Measurements from ENCODE around the gene RSPH9. TPM values are rescaled to one million over a fixed set of nuclear protein-coding genes. Genes with fewer than 3 reads are reported as not detected.
"Not testable (repeated sequence)": the region's sequence is repeated elsewhere in the genome, so short reads cannot be mapped to it uniquely, and the experiment has no call there.

Gene RSPH9
- total RNA-seq, 1 experiment from 2014 or later, result not detected

DNA sequence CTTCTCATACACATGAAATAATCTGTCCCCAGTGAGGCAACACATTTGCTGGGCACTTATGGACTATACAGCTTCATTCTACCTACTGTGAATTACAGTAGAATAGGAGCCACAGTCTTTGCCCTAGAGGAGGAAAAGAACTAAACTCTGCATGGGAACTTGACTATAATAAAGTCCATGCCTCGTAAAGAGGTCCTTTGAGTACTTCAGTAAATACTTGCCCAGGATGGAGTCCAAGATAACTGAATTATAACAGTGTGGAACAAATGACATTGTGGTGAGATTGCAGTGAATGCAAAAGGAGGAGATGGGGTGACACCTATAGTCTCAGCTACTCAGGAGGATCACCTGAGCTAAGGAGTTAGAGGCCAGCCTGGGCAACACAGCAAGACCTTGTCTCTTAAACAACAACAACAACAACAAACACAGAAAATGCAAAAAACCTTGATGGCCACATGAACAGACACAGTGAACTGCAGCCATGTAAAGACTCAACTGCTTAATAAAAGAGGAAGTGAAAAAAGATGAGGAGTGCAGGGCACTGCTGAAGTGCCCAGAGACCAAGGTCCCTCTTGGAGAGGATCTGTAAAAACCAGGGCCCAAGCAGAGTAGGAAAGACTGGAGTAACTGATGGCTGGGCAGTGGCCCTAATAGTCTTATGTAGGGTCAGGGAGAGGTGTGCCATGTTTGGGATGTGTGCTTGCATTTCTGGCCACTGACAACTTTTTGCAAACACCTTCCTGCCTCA is 39.0 kb downstream of the RSPH9 start:
- DNase-seq (ENCODE audit: low spot score), result no peak

DNA sequence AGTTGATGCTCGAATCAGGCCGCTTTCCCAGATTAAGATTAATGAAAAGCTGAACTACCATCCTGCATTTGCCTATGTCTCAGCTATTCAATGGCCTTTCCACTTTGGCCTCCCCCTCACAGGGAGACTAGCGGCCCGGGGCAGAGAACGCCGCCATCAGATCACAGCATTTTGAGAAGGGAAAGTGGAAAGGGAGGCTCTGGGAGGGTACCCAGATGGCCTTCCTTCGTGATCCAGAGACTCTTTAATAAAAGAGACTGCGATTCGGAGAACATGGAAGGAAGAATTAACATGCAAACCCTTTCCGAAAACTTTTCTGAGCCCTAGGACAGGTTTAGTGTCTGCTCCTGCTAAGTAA is 42.2 kb downstream of the RSPH9 start:
- DNase-seq (ENCODE audit: low spot score), result no peak

DNA sequence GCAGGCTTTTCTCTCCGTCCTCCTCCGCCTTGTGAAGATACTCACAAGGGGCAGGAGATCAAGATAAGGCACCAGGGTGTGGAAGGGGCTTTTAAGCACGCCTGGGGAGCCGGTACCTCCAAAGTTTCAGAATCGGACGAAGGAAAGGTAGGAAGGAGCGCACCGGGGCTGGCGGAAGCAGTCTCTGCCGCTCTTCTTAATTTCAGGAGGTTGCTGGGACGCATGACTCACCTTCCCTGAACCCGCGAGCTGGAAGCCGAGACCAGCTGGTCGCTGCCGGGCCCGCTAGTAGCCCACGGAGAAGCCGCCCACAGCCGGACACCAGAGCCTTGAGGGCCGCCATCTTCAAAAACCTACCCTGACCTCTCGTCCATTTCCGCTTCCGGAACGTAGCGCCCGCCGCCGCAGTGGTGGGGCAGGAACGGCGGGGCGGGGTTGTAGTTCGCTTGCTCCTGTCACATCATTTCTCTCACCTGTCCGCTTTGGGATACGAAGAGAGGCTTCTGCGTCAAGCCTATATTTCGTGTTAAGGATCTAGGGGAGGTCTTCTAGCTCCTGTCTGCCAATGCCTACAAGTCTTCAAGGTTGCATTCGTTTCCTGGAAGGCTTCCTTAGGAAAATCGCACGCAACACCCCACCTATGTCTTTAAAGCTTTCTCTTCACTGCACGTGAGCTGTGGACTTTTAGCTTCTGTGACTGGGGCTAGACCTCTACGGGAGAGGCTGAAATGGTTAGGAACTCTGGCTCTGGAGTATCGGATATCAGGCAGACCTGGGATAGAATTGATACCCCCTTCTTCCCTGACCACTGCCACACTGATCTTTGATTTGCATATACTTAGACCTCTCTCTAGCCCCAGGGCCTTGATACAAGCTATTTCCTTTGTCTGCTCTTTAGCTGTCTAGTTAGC is 42.9 kb downstream of the RSPH9 start, which contains the start of gene MRPS18A:
TSS of gene MRPS18A (minus strand) at position 355 of the 911 bp plus-strand sequence. CDS start at position 343, 12 bp downstream.
- peak; percentile 57 for DNase-seq (ENCODE audit: low spot score)

DNA sequence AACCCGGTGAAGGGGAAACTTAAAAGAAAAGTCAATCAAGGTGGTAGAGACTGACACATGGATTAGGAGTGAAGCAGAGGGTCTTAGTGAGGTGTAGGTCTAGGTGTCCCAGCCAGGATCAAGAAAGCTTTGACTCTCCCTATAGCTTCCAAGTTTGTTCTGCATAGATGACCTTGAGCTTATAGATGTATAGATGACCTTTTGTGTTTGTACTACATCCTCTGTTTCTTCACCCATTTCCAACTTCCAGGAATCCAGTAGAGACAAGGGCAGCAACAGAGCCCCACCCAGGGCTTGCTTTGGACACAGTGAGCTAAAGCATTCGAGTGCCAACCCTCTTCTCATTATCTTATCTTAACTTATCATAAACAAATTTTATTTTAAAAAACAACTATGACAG is 44.6 kb downstream of the RSPH9 start:
- no peak for DNase-seq (ENCODE audit: low spot score)

DNA sequence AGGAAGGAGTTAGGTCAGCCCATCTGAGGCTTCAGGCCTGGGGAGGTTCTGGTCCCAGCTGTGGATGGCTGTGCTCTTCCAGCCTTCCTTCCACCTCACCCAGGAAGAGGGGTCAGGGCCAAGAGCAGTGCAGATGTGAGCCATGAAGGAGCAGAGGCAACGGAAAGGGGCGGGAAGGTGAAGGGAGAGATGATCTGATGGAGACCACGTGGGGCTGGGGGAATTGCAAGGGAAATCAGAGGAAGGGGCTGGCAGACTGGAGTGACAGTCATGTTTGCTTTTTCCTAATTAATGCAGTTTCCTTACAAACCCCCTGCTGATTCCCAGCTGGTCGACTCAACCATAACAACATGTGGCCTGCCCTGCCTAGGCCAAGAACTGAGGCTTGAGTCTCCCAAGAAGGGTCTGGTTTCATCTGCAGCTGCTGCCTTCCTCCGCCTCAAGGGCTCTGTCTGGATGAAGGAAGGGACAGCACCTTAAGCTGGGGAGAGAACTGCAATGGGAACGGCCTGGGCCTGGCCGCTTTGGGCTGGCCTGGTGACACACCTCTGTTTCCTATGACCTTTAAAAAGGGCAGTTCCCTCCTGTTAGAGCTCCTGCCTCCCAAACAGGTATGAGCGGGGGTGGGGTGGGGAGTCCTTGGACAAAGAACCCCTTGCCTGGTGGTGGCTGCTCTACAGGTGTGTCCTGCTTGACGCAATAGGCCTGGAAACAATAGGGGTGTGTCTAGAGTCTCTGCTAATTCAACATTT is 50.6 kb downstream of the RSPH9 start:
- no peak for DNase-seq (ENCODE audit: low spot score)

DNA sequence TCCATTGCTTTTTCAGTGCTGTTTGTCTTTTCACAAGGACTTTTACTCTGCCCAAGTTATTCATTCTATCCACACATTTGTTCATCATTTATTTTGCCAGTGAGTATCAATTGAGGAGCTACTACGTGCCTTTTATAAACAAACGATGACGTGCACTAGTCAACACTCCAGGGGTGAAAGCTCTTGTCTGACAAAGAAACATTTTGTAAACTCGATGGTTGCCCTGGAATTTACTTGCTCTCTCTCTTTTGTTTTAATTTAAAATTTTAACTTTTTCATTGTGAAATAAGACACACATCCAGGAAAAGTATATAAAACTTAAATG is 51.1 kb downstream of the RSPH9 start:
- DNase-seq (ENCODE audit: low spot score), result no peak

- DNase-seq (ENCODE audit: low spot score), result no peak
Observed at GRCh38 chr6:43697421-43697820, 52.6 kb downstream of the RSPH9 start.

- no peak for DNase-seq (ENCODE audit: low spot score)
Observed at GRCh38 chr6:43698584-43699349, 53.9 kb downstream of the RSPH9 start.

DNA sequence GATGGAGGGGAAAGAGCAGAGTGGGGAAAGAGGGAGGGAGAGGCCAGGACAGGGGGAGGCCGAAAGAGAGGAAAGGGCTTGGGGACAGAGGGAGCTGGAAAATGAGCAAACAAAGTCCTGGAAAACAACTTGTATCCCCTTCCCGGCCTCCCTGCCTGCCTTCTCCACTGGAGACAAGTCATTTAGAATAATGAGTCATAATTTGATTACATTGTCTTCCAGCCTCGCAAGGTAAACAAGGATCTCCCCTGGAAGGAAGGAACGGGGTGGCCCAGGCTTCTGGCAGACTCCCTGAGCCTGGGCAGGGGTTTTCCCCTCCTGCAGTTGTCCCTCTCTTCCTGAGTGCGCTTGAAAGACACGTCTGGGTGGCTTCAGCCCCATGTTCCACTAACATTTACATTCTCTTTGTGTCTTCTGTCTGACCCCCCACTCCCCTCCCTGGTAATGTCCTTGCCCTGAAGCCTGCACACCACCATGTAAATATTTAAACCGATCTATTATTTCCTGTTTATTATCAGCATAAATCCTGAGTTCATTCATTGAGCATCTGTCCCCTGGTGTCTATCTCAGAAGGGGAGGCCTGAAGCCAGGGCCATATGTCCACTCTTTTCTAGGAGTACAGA is 54.8 kb downstream of the RSPH9 start:
- peak; percentile 61 for DNase-seq (ENCODE audit: low spot score)

GRCh38 chr6:43700939-43701560 is 56.2 kb downstream of the RSPH9 start:
- DNase-seq (ENCODE audit: low spot score), result not testable (repeated sequence)

DNA sequence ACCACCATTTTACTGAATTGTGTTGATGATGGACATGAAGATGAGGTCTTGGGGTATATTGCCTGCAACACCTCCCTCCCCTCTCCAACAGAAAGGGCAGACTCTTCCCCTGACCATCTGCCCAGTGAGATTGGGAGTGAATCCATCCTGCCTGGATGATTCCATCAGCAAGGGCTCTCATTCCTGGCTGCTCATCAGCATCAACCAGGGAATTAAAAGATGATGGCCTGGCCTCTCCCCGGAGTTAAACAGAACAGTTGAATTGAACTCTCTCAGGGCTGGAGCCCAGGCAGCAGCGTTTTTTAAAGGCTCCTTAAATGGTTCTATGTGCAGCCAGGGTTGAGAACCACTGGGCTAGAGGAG is 57.3 kb downstream of the RSPH9 start:
- no peak for DNase-seq (ENCODE audit: low spot score)

DNA sequence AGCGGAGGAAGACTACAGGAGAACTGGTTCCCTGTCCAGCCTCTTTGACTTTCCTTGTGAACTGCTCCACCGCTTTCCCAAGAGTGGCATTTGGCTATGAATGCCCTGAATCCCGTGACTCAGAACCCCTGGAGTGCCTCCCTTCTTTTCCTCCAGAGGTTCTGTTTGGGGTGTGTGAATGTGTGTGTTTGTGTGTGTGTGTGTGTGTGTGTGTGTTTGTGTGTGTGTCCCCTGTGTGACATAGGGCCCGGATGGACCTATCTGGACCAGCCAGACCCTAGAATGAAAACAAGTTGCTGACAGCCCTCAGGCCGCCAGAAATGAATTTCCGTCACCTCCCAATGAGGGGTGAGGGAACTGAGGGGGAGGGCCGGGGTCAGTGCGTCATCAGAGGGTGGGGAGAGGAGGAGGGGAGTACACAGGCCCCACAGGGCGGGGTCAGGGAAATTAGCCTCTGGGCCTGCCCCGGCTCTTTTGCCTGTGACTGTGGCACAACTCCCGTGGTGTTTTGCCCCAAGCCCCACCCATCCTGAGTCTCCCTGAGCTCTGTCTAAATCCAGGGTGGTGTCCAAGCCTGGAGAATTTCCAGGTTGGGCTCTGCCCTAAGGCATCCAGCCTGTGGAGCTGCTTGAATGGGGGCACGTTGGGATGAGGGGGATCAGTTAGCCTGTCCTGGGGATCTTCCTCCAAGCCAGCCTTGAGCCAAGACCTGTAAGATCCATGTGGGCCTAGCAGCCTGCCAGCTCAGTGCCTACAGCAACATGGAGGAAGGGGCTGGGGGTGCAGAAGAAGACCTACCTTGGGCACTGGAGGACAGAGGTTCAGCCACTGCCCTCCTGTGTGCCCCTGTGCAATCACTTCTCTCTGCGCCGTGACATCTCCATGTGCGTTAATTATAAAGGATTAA is 58.0 kb downstream of the RSPH9 start:
- peak; percentile 94 for DNase-seq (ENCODE audit: low spot score)

DNA sequence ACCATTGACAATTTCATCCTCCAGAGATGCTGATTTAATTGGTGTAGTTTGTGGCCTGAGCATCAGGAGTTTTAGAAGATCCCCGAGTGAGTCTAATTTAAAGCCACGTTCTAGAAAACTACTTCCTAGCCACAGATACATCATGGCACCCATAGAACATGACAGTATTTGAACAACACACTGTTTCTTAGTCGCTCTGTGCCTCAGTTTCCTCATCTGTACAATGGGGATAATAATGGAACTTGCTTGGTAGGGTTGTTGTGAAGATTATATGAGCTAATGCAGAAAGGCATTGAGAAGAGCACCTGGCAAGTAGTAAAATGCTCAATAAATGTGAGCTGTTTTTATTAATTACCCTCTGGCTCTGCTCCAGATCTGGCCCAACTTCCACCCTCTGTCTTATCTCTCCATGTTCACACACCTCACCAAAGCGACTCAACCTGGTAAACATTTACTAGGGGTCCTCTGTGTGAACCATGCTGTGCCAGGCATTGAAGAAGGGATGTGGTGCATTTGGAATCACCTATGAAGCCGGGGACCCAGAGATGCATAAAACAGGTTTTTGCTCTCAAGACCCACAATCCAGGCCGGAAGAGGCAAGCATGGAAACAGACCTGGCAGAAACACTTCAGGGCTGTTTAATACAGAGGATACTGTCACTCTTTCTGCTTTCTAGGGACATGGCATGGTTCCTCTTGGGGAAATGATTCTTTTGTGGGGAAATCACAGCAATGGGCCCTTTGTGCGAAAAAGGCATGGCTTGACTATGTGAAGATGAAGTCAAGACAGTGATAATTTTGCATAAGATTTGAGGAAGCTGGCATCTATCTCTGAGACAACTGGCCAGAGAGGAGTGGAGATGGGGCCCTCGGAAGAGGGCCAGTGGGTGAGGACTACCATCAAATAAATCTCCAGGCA is 58.9 kb downstream of the RSPH9 start:
- no peak for DNase-seq (ENCODE audit: low spot score)

- no peak for DNase-seq (ENCODE audit: low spot score)
Observed at GRCh38 chr6:43705996-43706395, 61.2 kb downstream of the RSPH9 start.

DNA sequence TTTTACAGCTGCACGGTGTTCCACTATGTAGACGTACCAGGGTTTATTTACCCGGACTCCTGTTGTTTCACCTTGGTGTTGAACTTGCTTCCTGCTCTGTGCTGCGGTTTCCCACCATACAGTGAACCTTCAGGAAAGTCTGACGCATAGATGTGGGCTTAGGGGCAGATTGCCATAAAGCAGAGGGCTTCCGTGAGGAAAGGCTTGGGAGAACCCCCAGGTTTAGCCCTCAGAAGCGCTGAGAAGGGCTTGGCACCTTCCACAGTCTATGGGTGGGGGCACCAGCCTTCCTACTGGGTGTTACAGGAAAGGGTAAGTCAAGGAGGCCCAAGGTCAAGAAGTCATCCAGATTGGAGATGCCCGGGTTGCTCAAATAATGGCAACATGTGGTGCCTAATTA is 62.0 kb downstream of the RSPH9 start:
- no peak for DNase-seq (ENCODE audit: low spot score)

GRCh38 chr6:43707269-43707668 is 62.4 kb downstream of the RSPH9 start:
- DNase-seq (ENCODE audit: low spot score), result no peak

GRCh38 chr6:43707767-43708166 is 62.9 kb downstream of the RSPH9 start:
- DNase-seq (ENCODE audit: low spot score), result no peak

GRCh38 chr6:43708860-43709653 is 64.2 kb downstream of the RSPH9 start:
- DNase-seq (ENCODE audit: low spot score), result no peak

All from A172 (cell line).